HG03135 (cell line): Measurements from ENCODE around the gene NR3C2.
"Not testable (repeated sequence)": the region's sequence is repeated elsewhere in the genome, so short reads cannot be mapped to it uniquely, and the experiment has no call there.

ENCODE experiments used
- ATAC-seq: cut with Tn5 transposase; IDR thresholded peaks from one replicate; pipeline ENCODE4 v1.9.1; 2021; ENCODE audit warnings: mild to moderate bottlenecking, moderate library complexity; ENCODE audit not compliant: unreplicated experiment

The NR3C2 gene

DNA sequence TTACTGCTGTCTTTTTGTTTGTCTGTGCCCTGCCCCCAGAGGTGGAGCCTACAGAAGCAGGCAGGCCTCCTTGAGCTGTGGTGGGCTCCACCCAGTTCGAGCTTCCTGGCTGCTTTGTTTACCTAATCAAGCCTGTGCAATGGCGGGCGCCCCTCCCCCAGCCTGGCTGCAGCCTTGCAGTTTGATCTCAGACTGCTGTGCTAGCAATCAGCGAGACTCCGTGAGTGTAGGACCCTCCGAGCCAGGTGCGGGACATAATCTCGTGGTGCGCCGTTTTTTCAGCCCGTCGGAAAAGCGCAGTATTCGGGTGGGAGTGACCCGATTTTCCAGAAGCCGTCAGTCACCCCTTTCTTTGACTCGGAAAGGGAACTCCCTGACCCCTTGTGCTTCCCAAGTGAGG is 118.9 kb downstream of the NR3C2 start:
- not testable (repeated sequence) for ATAC-seq

DNA sequence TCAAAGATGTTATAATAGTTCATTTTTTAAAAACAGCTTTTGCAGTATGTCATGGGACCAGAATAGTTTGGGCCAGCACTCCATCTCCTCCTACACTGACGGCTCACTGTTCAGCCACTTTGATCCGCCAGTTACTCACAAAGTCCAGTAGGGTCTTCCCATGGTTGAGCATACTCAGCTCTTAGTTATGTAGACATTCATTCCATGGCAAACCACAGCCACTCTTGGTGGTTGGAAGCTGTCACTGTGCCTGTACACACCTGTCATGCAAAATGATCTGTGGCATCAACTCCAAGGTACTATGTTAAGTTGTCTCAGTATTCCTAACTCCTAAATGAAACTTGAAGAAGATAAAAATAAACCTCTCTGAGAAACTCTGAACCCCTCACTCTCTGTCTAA is 127.2 kb downstream of the NR3C2 start:
- no peak for ATAC-seq

GRCh38 chr4:148312956-148313490 is 129.2 kb downstream of the NR3C2 start:
- no peak for ATAC-seq

GRCh38 chr4:148311526-148311925 is 130.7 kb downstream of the NR3C2 start:
- no peak for ATAC-seq

GRCh38 chr4:148310756-148311155 is 131.5 kb downstream of the NR3C2 start:
- no peak for ATAC-seq

- no peak for ATAC-seq
Observed at GRCh38 chr4:148305751-148306150, 136.5 kb downstream of the NR3C2 start.

GRCh38 chr4:148302416-148302815 is 139.8 kb downstream of the NR3C2 start:
- ATAC-seq, result no peak

- no peak for ATAC-seq
Observed at GRCh38 chr4:148300877-148301276, 141.3 kb downstream of the NR3C2 start.

- no peak for ATAC-seq
Observed at GRCh38 chr4:148299337-148299736, 142.9 kb downstream of the NR3C2 start.

GRCh38 chr4:148296498-148296897 is 145.7 kb downstream of the NR3C2 start:
- ATAC-seq, result no peak

DNA sequence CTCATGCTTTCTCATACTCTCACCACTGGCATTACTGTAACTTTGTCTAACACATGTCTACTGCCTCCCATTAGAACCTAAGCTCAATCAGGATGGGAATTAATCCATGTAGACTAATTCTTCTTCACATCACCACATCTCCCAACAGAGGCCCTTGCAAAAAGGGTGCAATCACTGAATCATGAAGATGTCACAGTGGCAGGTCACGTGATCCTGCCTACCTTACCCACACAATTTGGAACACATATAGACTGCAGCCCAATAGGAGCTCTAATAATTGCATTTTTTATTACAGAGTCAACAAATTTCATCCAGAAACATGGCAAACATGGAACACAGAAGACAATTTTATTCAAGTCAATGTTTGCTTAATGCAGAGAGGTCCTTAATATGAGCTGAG is 146.6 kb downstream of the NR3C2 start:
- ATAC-seq, result no peak

DNA sequence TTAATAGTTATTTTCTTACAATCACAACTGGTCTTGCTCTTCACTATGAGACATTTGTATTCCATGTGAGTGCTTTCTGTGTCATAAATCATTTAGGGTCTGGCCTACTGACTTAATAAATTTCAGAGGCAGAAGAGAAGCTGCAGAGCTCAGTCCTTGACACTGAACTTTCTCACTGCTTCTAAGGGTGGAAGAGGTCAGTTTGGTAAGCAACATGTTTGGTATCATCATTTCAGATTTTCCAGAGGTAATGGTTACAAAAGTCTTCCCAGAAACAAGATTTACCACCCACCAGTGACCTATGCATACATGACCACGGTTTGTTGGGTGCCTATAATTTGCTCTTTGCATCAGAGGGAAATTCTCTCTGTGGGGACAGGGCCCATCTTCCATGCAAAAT is 148.6 kb downstream of the NR3C2 start:
- no peak for ATAC-seq

DNA sequence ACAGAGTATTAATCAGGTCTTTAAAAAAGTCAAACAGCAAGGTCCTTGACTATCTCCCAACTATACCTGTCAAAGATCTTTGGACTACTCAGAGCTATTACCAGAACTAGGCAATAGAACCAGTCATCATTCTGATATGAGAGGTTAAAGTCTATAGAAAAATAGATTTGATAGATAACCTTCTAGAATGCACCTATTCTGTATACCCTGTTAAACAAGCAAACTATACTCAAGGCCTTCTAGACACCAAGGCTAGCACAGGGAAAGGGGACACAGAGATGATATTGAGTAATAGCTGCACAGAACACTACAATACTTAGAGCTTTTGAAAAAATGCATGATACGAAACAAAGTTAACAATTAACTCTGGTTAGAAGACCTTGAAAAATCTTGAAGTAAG is 149.5 kb downstream of the NR3C2 start:
- no peak for ATAC-seq

DNA sequence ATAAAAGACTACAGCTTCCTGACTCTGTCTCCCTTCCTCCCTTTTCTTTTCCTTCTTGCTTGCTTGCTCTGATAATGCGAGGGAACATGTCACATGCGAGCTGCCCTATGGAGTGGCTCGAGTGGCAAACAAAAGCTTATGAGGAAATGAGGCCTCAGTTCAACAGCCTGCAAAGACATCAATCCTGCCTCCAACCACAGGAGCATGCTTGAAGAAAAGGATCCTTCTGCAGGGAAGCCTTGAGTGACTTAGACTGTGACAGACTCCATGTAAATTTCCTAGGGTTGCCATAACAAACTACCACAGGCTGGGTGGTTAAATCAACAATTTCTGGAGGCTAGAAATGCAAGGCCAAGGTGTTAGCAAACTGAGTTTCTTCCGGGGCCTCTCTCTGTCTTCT is 152.5 kb downstream of the NR3C2 start:
- no peak for ATAC-seq

GRCh38 chr4:148288448-148288847 is 153.8 kb downstream of the NR3C2 start:
- ATAC-seq, result no peak

GRCh38 chr4:148287111-148287510 is 155.1 kb downstream of the NR3C2 start:
- no peak for ATAC-seq

- no peak for ATAC-seq
Observed at GRCh38 chr4:148286012-148286411, 156.2 kb downstream of the NR3C2 start.

GRCh38 chr4:148283665-148284064 is 158.5 kb downstream of the NR3C2 start:
- ATAC-seq, result no peak

DNA sequence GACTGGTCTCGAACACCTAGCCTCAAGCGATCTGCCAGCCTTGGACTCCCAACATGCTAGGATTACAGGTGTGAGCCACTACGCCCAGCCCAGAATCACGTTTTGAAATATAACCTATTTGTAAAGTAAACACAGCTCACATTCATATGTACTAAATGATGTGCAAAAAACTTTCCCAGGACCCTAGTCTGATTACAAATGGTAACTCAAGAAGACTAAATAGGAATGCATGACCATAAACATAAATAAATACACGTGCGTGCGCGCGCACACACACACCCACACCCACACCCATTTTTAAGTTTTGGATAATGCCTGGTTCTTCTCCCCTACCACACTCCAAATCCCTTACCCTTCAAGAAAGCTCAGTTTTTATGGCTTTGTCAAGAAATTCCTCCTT is 163.9 kb downstream of the NR3C2 start:
- no peak for ATAC-seq

DNA sequence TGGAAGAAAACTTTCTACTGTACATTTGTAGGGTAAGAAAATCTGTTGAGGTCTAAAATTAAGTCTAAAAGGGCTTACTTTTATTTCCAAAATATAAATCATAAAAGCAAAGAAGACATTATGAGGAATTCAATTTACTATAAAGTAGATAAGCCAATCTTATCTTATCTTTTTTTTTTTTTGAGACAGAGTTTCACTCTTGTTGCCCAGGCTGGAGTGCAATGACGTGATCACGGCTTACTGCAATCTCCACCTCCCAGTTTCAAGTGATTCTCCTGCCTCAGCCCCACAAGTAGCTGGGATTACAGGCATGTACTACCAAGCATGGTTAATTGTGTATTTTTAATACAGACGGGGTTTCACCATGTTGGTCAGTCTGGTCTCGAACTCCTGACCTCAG is 166.9 kb downstream of the NR3C2 start:
- no peak for ATAC-seq

- ATAC-seq, result no peak
Observed at GRCh38 chr4:148273501-148273986, 168.7 kb downstream of the NR3C2 start.

- ATAC-seq, result no peak
Observed at GRCh38 chr4:148271166-148271565, 171.0 kb downstream of the NR3C2 start.

DNA sequence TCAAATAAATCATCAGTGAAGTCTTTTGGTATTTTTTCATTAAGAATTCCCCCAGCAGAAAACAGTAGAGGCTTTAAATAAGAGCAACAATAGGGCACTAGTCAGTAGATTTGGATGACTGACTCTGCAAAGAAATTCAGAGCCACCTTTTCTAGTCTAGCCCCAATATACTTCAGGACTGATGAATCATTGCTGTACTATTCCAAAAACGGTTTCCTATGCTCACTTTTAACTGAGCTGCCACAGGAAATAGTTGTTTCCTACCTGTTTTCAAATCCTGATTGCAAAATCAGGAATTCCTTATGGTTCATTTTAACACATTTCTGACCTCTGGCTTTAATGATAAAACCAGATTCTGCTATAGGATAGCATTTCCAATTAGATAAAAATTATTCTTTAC is 171.6 kb downstream of the NR3C2 start:
- no peak for ATAC-seq
